GM19328 (cell line): ENCODE data around the gene HCAR1.
"Not testable (repeated sequence)": the region's sequence is repeated elsewhere in the genome, so short reads cannot be mapped to it uniquely, and the experiment has no call there.

Source experiments
- ATAC-seq: cut with Tn5 transposase; IDR thresholded peaks from one replicate; pipeline ENCODE4 v1.9.1; 2021; ENCODE audit warnings: mild to moderate bottlenecking, moderate library complexity; ENCODE audit not compliant: unreplicated experiment

HCAR1 gene

GRCh38 chr12:122730215-122731014, at the start of gene HCAR1:
HCAR1 (minus strand) TSS chr12:122730844; CDS start chr12:122730339, 505 bp downstream.
- no peak for ATAC-seq

GRCh38 chr12:122757568-122757967, 26.9 kb upstream of the HCAR1 start:
- ATAC-seq, result no peak

- no peak for ATAC-seq
Observed at GRCh38 chr12:122754790-122755189, 24.1 kb upstream of the HCAR1 start.

- ATAC-seq, result no peak
Observed at GRCh38 chr12:122753319-122753650, 22.6 kb upstream of the HCAR1 start.

GRCh38 chr12:122752464-122753318, 22.0 kb upstream of the HCAR1 start, which contains the start of gene DENR:
DENR (plus strand) TSS chr12:122752824; CDS start chr12:122753702, 878 bp downstream.
- ATAC-seq, result peak; percentile 92

GRCh38 chr12:122750781-122751515, 20.3 kb upstream of the HCAR1 start:
- ATAC-seq, result not testable (repeated sequence)

GRCh38 chr12:122749569-122750332, 19.1 kb upstream of the HCAR1 start:
- ATAC-seq, result no peak

GRCh38 chr12:122747224-122748135, 16.8 kb upstream of the HCAR1 start:
- ATAC-seq, result no peak

GRCh38 chr12:122743895-122744525, 13.4 kb upstream of the HCAR1 start:
- ATAC-seq, result no peak

- ATAC-seq, result no peak
Observed at GRCh38 chr12:122740351-122740750, 9.7 kb upstream of the HCAR1 start.

GRCh38 chr12:122738571-122738970, 7.9 kb upstream of the HCAR1 start:
- no peak for ATAC-seq

GRCh38 chr12:122732611-122733010, 2.0 kb upstream of the HCAR1 start:
- no peak for ATAC-seq

GRCh38 chr12:122732170-122732569, 1.5 kb upstream of the HCAR1 start:
- no peak for ATAC-seq

- no peak for ATAC-seq
Observed at GRCh38 chr12:122729583-122730214, 945 bp downstream of the HCAR1 start.

- no peak for ATAC-seq
Observed at GRCh38 chr12:122726080-122726558, 4.5 kb downstream of the HCAR1 start.

GRCh38 chr12:122725452-122726079, 5.1 kb downstream of the HCAR1 start:
- ATAC-seq, result no peak

GRCh38 chr12:122724641-122725243, 5.9 kb downstream of the HCAR1 start:
- no peak for ATAC-seq
